ENCODE results near the gene NUDCD3.

Gene NUDCD3

DNA sequence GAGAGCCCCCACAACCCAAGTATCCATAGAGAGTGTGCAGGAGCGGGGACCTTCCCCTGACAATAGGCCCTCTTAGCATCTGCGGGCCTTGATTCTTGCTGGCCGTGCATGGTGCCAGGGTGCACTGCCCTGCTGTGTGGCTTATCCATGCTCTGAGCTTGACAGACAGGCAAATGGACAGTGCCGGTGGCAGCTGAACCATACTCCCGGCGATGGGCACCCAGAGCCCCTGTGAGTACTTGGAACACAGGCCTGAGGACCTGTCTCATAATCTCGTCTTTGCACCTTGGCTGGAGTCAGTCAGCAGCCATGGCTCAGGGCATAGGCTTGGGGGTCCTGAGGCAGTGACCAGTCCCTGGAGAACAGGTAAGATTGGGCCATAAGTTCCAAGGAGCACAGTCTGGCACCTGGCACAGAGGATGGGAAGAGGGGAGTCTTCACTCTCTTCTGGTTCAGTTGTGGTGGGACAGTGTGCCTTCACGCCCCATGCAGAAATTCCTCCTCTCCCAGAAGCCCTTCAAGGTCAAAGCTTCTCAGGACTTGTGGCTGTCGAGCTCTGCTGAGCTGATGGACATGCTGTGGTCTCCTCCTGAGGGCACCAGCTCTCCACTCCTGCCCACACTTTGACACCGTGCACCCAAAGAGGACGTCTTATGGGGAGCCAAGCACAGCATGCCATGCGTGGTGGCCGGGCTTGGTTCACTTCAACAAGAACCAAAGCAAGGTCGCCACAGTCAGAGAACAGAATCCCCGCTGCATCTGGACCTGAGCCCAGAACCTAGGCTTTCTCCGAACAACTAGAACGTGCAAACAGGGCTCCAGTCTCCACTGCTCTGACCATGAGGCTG lies 105.6 kb downstream of the NUDCD3 start:
- DNase-seq (ENCODE audit: low read depth, low spot score): no peak

DNA sequence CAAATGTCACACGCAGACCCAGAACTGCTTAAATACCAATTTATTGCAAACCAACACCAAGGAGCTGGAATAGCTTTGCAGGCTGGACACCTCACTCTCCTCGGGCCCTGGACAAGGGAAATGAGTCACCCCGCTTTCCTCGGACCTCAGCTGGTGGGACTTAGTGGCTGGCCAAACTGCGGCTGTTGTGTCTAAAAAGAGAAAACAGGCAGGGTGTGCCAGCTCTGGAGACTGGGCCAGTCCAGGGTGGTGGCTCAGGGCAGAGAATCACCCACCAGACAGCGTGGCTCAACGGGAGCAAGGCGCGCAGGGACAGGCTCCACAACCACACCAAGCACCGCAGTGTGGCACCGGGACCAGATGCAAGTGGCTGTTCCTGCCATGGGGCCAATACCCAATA lies 106.9 kb downstream of the NUDCD3 start:
- no peak for DNase-seq (ENCODE audit: low read depth, low spot score)

DNA sequence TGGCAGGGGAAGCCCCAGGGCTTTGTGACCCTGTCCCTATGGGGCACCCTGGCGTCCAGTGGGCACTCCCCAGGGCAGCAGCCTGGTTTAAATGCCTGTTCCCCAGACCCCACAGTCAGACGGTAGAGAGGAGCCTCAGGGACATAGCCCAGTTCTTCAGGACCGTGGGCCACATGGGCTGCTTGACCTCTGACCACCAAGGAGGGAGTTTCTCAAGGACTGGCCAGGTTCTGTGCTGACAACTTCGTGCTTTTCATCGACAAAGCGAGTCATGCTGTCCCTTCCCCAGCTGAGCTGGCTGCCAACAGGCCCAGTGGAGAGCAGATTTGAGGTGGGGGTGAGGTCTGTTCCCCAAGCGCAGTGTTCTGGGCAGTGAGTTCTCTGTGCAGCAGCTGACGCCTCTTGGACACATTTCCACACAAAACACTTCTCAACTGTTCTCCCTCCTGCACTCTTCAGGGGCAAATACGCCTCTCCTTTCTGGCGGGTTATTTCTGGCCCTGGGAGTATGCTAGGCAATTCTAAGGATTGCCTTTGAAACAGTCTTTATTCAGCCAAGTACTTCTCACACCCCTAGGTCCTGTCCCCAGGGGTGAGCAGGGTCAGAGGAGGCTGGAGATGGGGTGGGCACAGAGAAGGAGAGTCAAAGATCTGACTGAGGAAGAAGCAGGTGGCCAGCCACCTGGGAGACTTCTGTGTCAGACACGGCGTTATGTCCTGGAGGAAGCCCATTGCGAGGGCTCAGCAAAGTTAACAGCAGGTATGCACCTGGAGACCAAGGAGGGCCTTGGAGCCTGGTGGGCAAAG lies 107.8 kb downstream of the NUDCD3 start:
- no peak for DNase-seq (ENCODE audit: low read depth, low spot score)

DNA sequence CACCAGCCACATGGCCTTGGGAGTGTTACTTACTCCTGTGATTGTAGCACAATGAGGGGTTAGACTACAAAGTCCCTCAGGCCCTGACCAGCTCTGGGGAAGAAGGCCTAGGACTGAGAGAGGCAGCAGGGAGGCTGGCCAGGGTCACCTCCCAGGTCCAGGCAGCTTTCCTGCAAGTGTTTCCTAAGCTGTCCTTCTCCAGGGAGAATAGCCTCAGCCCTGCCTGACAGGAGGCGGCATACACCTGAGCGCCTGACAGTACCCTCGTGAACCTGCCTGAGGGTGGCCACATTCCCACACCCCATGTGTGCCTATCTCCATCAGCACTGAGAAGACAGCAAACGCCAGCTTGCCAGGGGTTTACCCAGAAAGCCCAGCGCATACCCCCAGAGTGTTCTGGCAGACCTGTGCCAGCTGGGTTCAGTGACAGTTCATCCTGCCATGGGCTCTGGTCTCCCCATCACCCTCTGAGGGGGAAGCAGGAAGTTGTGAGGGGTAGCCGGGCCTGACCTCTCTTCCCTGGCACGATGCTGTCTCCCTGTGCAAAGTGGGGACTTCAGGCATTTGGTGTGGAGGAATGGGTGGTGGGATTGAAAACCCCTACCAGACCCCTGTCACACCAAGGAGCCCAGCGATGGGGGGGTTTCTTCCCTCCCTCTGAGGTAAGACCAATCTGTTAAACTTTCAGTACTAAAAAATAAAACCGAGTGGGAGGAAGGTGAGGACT lies 108.8 kb downstream of the NUDCD3 start:
- no peak for DNase-seq (ENCODE audit: low read depth, low spot score)

DNA sequence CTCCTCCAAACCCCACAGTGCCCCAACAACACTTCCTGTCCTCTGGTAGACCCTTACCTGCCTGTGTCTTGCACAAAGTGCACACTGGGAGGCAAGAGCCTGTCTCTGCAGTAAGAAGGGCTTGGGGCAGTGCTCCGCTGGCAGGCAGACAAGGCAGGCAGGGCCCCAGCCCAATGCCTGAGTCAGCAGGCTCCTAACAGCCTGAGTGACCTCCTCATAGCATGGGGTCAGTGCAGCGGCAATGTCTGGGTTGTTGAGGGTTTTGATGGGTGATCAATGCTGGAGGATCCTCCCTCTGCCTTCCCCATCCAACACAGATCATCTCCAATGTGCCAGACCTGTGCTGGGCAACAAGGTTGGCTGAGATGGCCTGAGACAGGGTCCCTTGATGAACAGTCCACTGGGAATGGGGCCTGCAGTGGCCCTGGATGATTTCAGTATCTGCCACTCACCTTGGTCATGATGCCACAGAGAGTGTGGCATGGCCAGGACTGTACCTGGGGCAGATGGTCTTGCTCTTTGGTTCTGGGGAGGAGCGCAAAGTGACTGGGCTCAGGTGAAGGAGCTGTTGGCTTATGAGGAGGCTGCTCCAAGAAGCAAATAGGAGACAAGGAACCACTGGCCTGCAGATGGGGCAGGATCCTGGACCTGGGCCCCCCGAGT lies 109.5 kb downstream of the NUDCD3 start:
- no peak for DNase-seq (ENCODE audit: low read depth, low spot score)

DNA sequence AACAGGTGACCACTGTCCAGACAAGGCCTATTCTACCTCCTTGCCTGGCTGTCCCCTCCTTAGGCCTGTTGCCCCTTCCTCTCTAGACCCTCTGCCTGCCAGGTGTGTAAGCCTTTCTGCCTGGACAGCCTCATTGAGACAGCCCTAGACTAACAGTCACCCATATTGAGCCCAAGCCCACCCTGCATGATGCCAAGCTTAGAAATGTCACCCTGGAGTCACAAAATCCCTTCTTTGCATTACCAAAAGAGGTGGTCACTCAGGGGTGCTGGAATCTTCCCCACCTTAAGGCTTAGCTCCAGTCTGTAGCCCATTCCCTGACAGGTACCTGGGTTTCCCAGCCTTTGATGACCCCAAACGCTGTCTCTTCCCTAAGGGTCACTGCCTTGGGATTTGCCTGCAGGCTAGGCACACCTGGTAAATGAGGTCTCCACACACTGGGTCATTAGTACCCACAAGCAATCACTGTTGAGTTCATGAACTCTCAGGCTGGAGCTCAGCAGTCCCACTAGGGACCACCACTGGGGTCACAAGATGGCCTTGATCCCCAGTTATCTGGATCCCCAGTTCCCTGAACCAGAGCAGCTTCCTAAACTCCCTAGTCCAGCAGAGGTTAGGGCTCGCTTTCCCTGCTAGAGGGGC lies 110.1 kb downstream of the NUDCD3 start:
- DNase-seq (ENCODE audit: low read depth, low spot score): no peak

DNA sequence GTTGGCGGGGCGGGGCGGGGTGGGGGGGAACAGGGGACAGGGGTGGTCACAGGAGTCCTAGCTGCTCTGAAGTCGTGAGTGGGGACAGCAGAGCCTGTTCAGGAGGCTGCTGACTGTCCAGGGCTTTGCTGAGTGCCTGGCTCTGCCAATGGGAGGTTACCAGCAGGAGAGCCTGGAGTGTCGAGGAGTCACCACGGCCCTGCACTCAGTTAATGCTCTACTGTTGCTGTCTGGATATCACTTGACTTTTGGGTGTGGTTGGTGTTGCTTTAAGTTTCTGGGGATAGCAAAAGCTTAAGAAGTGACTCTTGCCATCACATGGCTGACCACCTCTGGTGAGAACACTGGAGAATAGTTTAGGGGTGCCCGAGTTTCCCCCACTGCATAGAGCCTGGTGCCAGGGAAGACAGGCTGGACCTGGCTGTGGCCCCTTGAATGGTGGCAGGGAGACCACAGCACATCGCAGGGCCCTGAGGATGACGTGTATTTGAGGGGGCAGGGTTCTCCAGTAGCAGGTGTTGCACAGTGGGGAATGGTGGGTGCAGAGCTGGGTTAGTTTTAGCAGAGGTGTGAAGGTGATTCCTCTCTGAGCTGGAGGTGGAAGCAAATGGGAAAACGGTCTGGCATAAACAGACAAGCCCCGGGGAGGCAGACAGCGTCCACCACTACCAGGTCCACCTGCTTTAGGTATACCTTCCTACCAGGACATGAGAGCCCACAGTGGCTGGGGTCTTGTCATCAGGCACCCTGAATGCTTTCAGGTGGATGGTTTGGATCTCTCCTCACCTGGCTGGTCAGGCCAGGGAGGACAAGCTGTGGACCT lies 110.9 kb downstream of the NUDCD3 start:
- no peak for DNase-seq (ENCODE audit: low read depth, low spot score)

DNA sequence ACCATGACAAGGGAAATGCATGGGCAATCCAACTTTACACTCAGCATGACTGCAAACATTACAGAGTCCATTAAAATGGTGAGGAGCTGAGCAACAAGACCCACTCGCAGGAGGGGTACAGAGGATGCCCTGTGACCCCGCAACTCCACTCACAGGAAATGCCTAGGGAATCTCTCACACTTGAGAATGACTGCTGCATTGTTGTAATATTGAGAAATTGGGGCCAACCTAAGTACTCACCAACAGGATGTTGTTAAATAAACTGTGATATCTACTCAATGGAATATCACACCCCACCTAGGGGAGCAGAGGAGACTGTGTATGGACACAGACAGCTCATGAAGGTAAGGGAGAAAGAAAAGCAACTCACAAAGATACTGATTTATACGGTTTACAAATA lies 111.7 kb downstream of the NUDCD3 start:
- DNase-seq (ENCODE audit: low read depth, low spot score): no peak

DNA sequence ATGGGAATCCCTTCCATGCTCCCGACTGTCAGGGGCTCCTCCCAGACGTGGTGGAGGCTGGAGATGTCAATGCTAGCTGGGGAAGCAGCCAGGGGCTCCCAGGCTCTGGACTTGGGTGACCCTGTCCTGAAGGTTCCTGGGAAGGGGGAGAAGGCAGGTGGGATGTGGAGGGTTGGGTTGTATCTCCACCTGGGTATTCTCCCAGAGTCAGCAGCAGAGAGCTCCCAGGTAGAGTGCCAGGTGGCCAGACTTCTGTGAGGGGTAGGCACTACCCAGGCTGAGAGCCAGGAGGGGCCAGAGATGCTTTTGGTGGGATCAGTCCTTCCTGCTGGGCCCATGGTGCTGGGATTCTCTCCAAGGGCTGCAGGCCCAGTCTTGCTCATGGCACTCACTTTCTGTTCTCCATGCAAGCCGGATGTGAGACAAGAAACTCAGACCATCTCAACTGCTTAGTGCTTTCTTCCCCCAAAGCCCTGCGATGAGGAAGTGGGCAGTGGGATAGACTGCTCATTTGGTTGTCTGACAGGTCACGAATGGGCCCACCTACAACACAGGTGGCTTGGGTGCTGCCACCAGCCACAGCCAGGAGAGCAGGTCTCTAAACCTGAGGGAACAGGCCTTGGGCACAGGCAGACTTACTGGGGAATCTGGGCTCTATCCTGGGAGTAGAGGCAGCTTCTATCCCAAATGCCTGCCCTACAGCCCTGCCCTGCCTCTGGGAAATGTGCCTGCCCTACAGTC lies 112.6 kb downstream of the NUDCD3 start:
- no peak for DNase-seq (ENCODE audit: low read depth, low spot score)

DNA sequence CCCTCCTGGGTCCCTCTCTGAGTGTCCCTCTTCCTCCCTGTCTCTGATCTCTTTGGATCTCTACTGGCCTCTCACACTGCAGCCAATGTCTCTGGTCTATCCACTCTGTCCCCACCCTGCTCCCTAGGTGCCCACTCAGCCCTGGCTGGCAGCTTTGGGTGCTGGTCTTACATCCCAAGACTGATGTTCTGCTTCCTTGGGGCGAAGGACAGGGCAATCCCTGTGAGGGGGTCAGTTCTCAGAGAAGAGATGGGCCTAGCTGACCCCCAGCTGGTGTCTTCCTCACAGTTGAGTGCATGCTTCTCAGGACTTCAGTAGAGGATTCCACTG lies 113.4 kb downstream of the NUDCD3 start:
- DNase-seq (ENCODE audit: low read depth, low spot score): no peak

DNA sequence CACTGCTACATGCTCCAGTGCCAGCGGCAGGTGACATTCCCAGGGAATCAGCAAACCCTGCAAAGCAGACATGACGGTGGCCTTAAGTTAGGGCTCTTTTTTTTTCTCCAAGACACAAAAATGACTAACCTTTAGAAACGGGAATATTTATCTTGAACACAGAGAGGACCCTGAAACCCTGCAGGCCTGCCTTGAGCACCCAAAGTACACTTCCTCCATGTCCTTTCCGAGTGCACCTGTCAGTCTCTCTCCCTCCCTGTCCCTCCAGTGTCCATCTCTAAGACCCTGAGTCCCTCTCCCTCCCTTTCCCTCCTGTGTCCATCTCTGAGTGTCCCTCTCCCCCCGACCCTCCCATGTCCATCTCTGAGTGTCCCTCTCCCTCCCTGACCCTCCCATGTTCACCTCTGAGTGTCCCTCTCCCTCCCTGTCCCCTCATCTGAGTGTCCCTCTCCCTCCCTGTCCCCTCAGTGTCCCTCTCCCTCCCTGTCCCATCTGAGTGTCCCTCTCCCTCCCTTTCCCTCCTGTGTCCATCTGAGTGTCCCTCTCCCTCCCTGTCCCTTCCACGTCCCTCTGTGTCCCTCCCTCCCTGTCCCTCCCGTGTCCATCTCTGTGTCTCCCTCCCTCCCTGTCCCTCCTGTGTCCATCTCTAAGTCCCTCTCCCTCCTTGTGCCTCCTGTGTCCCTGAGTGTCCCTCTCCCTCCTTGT lies 113.9 kb downstream of the NUDCD3 start:
- DNase-seq (ENCODE audit: low read depth, low spot score): no peak

DNA sequence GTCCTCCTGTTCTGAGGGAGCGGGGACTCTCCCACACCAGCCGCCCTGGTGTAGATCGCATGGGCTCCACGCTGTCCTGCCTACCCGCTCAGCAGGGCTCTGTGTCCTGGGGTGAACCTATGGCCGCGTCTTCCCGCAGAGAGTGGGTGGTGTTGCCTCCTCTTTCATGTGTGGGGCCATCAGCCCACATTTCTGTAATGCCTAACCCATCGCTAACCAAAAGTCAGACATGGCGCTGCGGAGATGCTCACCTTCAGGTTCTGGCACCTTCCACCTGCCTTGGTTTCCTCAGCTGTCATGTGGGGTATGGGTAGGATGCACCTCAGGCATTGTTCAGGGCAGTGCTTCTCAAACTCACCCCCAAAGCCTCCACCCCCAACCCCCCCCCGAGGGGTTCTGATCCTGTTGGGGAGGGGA lies 114.5 kb downstream of the NUDCD3 start:
- DNase-seq (ENCODE audit: low read depth, low spot score): no peak

DNA sequence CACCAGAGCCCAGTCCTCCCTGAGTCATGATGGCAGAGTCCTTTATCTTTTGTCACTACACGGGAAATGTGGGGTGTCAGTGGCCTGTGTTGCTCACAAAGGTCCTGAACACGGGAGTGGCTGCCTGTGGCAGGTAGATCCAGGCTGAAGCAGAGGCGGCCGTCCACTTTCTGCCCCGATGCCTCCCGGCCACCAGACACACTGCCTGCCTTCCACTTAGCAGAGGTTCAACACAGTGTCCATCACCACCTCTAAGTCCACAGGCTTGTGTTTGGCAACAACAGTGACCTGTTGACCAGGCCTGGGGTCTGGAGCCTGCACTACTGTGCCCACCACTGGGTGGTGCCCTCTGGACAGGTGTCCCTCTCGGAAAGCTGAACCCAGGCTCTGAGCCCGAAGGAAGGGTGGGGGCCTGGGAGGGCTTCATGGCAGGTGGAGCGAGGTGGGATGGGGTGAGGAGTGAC lies 115.2 kb downstream of the NUDCD3 start:
- no peak for DNase-seq (ENCODE audit: low read depth, low spot score)

DNA sequence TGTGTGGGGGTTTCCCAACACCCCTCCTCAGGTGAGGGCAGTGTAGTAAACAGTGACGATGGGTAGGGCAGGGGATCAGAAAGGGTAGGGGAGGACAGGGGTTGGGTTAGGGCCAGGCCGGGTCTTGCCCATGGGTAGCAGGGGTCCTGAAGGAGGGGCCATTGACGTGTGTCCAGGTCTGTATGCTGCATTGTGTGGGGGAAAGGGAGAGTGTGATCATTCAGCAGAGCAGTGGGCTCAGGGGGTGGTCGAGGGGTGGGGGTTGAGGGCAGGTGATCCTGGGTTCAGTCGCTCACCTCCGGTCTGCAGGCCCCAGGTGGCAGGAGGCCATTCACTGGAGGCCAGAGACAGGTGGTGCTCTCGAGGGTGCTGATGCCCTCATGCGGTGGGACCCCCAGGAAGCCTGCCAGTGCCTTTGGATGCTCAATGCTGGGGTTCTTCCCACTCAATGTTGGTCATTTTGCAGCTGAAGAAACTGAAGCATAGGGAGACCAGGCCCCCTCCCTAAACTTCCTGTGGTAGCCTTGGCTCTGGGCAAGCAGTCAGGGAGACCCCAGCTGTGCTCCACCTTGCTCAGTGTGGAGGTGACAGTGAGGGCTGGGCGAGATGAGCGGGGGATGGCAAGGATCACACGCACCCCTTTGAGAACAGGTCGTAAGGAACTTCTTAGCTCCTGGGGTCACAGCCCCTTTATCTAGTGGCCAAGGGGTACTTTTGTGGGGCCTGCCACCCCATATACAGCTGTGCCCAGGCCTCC lies 116.3 kb downstream of the NUDCD3 start:
- DNase-seq (ENCODE audit: low read depth, low spot score): no peak

DNA sequence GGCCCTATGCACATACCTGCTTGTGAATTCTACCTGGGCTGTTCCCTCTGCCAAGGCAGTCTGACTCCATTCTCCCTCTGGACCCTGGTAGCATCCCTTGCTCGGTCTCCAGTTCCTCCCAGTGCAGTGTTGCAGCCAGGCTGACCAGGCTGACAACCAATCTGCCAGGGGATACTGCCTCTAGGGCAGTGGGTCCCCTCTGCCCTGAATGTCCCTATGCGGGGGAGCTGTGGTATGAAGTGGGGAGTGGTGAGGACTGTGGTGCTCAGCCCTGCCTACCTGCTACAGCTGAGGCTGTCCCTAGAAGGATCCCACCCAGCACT lies 117.1 kb downstream of the NUDCD3 start:
- DNase-seq (ENCODE audit: low read depth, low spot score): no peak

DNA sequence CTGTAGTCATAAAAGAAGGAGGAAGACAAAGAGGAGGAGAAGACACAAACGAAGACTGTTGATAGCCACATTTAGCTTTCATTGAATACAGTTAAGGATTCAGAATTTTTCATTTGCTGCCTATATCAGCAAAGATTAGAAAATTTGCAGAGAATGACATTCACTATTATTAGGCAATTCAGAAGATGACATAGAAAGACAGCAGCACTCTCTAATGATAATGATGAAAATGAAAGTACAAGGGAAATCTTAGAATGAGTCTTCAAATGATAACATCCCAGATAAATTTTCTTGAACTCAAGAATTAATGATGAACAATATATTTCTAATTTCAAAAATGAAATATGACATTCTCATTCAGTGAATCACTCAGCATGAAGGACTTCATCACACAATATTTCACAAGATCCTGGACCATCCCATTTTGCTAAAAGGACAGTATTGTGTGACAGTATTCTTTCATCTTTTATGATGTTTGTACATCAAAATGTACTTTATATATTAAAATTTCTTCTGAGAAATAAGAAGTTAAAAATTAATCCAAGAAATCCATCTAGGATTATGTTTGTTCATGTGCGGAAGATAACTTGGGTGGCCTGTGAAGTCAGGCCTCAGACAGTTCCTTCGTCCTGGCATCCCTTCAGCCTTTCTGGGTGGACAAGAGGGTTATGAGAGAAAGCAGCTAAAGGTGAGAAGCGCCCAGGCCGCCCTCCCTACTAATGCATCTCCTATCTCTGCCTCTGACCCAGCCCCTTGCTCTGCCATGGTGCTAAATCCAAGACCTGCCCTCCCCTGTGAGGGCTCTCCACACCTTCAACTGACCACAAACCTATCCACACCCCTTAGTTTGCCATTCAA lies 117.7 kb downstream of the NUDCD3 start:
- DNase-seq (ENCODE audit: low read depth, low spot score): no peak

DNA sequence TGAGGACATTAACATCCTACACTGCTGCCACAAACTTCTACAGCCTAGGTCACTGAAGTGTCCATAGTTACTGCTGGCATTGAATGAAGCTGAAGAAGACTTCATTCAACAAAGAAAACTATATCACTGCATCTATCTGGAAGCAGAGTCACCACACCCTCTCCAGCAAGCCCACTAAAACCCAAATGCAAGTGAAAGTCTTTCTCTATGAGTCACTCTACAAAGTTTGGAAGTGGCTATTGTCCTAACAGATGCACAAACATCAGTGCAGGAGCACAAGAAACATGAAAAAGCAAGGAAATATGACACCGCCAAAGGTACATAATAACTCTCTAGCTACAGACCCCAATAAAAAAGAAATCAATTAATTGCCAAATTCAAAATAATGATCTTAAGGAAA lies 121.6 kb downstream of the NUDCD3 start:
- DNase-seq (ENCODE audit: low read depth, low spot score): no peak

DNA sequence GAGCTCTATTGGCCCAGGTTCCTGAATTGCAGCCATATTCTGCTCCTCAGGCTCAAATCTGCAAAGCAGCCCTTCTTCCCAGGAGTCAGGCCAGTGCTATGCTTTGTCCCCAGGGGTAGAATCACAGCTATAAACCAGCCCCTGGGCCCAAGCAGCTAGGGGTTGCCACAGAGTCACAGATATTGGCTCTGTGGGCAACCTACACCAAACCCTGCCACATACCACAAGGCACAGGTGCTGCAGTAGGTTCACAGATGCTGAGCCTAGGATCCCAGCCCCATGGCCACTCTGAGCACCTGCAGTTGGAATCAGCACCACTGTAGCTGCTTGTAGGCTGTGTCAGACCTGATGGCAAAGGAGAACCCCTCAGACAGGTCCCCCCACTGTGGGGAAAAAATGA lies 122.0 kb downstream of the NUDCD3 start:
- no peak for DNase-seq (ENCODE audit: low read depth, low spot score)

Data from smooth muscle cell of the brain vasculature (primary cell).